Right cardiac atrium (tissue), 5 donors: ENCODE measurements around the gene CATSPER1. TPM values are rescaled to one million over a fixed set of nuclear protein-coding genes. Genes with fewer than 3 reads are reported as not detected.

Experiments used
- ATAC-seq, 2 donors: fragments of 200-7000 bp; cut with Tn5 transposase; one replicate each; pipeline versions ENCODE4 v1.8.0 to v1.9.1; 2020; ENCODE audit warnings: moderate library complexity in 2 of 2, mild to moderate bottlenecking in 1 of 2
- DNase-seq, 3 donors: peaks; one replicate each; pipeline ENCODE4 v3.0.0-alpha.2; 2020
- H3K27ac ChIP-seq: one replicate; pipeline ENCODE4 v1.5.1; 2013; ENCODE audit warnings: mild to moderate bottlenecking, low read length, control low read depth, moderate library complexity
- H3K27me3 ChIP-seq: one replicate; pipeline ENCODE4 v1.6.1; 2013; ENCODE audit not compliant: control insufficient read depth, insufficient read depth
- H3K4me1 ChIP-seq: one replicate; pipeline ENCODE4 v1.6.1; 2013; ENCODE audit warnings: low read length; ENCODE audit not compliant: control insufficient read depth, insufficient read depth
- H3K4me3 ChIP-seq: one replicate; pipeline ENCODE4 v1.5.1; 2013; ENCODE audit warnings: low read length, control low read depth
- H3K9me3 ChIP-seq: one replicate; pipeline ENCODE4 v1.6.1; 2013; ENCODE audit warnings: low read length; ENCODE audit not compliant: control insufficient read depth
- WGBS: extraction: QIAGEN DNeasy Blood & Tissue Kit; methylation state at CpG from one replicate; pipeline ENCODE4 v1.1.7; 2013; 5-methylcytosine and 5-hydroxymethylcytosine counted together
- intact Hi-C, 4 donors: fragments of 100-400 bp; cut with DNase I; formaldehyde crosslinking; loops; one replicate each; pipeline versions ENCODE4 v1.11.0 to v1.14.0; 2022 to 2023
- polyA plus RNA-seq: library from polyadenylated mRNA; stranded (reverse); fragments of 200-250 nt; gene quantifications from one replicate; pipeline ENCODE4 v1.2.3, GENCODE V29; 2013
- total RNA-seq, 4 donors: library from RNA; stranded (reverse); fragmentation: NEBNext Ultra II Directional; extraction: Animal tissue kit (Norgen Biotek cat#: 25700); gene quantifications; one replicate each; pipeline ENCODE4 v1.2.1, GENCODE V29; 2021
- donor health status: healthy with polysubstance abuse.
- donor health status: DM: no; HTN: yes; CAD: no.
- donor health status: DM: no; HTN: no; CAD: no.
- donor health status: DM: no; HTN: yes; CAD: no; lungs with severe emphysema.
- donor health status: DM: yes; HTN: yes; CAD: no.

CATSPER1 gene
- total and polyA plus RNA-seq, 5 donors, result not detected

- peaks cover 7% of the 10 kb centered on the region for H3K4me1 ChIP-seq
- WGBS, result under 1% methylated on average over 84 of the region's 84 CpGs
- DNase-seq, result peak; percentile 99
- ATAC-seq, result peak; percentile 96 to 98
- intact Hi-C loops, result no loop called here
- no peaks in the 10 kb centered on the region for H3K27me3 ChIP-seq
- H3K4me3 ChIP-seq, result peak within 1 kb of the TSS; percentile 72
- no peaks in the 10 kb centered on the region for H3K9me3 ChIP-seq
- peak within 1 kb of the TSS; percentile 82 for H3K27ac ChIP-seq
These were observed 25.7 kb upstream of the CATSPER1 start, which contains the start of gene SF3B2 for GRCh38 chr11:66051766-66052663. Gene SF3B2, plus strand, starts transcription at chr11:66052364. Its CDS starts 21 bp downstream, at chr11:66052385.

DNA sequence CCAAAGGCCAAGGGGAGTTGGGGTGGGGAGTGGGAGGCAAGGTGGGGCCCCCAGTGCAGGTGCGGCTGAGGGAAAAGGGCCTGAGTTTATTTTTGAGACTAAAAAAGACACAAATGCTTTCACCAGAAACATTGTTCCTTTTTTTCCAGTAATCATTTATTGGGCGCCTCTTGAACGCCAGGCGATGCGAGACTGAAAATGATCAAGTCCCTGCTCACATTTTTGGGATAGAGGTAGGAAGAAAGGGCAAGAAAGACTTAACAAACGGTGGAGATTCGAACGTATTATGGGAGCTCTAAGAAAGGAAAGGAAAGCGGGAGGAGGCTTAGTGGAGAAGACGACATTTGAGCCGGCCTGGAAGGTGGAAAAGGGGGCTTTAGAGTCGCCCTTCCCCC lies 25.1 kb upstream of the CATSPER1 start:
- Histone ChIP-seq H3K9me3 (no peaks in the 10 kb centered on the region), H3K27ac (peak overlapping the region; percentile 82), H3K4me3 (peak overlapping the region; percentile 63), H3K4me1 (peaks cover 7% of the 10 kb centered on the region), H3K27me3 (no peaks in the 10 kb centered on the region)
- no peak for ATAC-seq
- no peak for DNase-seq
- intact Hi-C loops, result no loop called here
- 25% methylated on average over 12 of the region's 12 CpGs for WGBS

DNA sequence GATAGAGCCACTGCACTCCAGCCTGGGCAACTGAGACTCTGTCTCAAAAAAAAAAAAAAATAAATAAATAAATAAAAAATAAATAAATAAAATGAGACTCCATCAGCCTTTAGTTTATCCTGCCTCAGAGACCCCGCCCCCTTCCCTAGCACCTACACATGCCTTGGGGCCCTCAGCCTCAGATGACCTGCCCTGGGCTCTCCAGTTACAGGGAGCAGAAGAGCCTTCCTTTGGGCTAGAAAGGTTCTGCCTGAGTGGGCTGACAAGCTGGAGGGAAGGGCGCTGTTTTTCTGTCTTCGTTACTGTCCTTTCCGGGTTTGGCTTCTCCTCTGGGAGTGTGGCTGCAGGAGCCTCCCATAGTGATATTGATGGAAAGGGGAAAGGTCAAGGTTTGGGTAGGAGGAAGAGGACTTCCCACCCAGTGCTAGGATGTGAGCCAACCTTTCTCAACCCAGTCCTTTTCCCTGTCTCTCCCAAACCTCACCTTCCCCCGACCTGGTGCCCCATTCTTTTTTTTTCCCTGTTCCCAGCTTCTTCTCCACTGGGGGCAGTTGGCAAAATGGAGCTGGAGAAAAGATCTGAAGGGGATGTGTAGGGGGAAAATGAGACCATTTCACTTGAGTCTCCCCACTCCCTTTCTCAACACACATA lies 24.4 kb upstream of the CATSPER1 start:
- H3K27me3 ChIP-seq, result no peaks in the 10 kb centered on the region
- no peak for DNase-seq
- no peaks in the 10 kb centered on the region for H3K9me3 ChIP-seq
- no peak overlapping the region for H3K4me3 ChIP-seq
- peak overlapping the region; percentile 60 for H3K27ac ChIP-seq
- intact Hi-C loops, result no loop called here
- ATAC-seq, result no peak
- H3K4me1 ChIP-seq, result peaks cover 7% of the 10 kb centered on the region
- WGBS, result 73% methylated on average over 5 of the region's 5 CpGs

DNA sequence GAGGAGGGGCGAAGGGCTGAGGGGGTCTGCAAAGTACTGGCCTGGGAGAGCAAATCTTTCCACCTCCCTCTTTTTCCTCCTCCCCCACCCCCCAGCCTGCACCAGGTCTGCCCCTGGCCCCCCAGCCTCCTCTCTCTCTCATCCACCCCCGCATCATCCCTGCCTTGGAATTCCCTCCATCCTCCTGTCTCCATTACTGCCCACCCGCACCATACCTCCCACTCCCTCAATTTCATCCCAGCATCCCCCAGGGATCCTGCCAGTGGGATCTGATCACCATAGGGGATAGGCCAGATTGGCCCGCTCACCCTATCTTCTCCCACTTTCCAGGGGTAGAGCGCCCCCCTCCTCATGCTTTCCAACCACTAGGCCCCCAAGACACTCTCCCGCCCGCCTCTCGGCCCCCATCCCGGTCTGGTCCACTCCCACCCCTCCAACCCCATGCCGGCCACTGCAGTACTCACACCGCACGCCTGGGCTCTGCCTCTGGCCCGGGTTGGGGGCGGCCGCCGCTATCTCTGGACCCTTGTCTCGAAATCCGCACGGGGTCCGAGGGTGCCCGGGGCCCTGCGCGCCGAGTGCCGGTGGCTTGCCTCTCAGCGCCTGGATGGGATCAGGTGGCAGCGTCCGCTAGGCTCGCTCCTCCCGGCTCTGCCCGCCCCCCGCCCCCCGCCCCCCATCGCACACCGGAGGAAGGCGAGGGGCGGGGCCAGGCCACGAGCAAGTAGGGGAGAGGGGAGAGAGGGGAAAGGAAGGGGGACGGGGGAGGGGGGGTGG lies 22.5 kb upstream of the CATSPER1 start, which contains the start of gene GAL3ST3:
Gene GAL3ST3, minus strand, starts transcription at position 615 of the 777 bp plus-strand sequence. CDS start 3,746 bp downstream, outside the sequence.
- Histone ChIP-seq H3K4me3 (peak within 1 kb of the TSS; percentile 47), H3K9me3 (no peaks in the 10 kb centered on the region), H3K27me3 (no peaks in the 10 kb centered on the region), H3K27ac (peak within 1 kb of the TSS; percentile 48), H3K4me1 (peaks cover 7% of the 10 kb centered on the region)
- DNase-seq (peak in 1 of 3 donors; percentile 59), ATAC-seq (no peak)
- WGBS, result 8% methylated on average over 39 of the region's 39 CpGs
- intact Hi-C loops, result no loop called here

- WGBS, result 60% methylated on average over 11 of the region's 11 CpGs
- no peak overlapping the region for H3K4me3 ChIP-seq
- DNase-seq (peak in 2 of 3 donors; percentile 66), ATAC-seq (peak in 1 of 2 donors; percentile 25)
- H3K9me3 ChIP-seq, result no peaks in the 10 kb centered on the region
- H3K4me1 ChIP-seq, result peaks cover 3% of the 10 kb centered on the region
- peak overlapping the region; percentile 48 for H3K27ac ChIP-seq
- H3K27me3 ChIP-seq, result no peaks in the 10 kb centered on the region
- intact Hi-C loops, result no loop called here
These were observed 21.5 kb upstream of the CATSPER1 start for GRCh38 chr11:66047541-66048365.

- Histone ChIP-seq H3K9me3 (no peaks in the 10 kb centered on the region), H3K27ac (peak overlapping the region; percentile 45), H3K4me1 (peaks cover 3% of the 10 kb centered on the region), H3K4me3 (no peak overlapping the region), H3K27me3 (no peaks in the 10 kb centered on the region)
- no peak for ATAC-seq
- intact Hi-C loops, result no loop called here
- DNase-seq, result no peak
- WGBS, result 96% methylated on average over 3 of the region's 3 CpGs
These were observed 20.6 kb upstream of the CATSPER1 start for GRCh38 chr11:66046901-66047300.

- Histone ChIP-seq H3K4me3 (no peak overlapping the region), H3K9me3 (no peaks in the 10 kb centered on the region), H3K27me3 (no peaks in the 10 kb centered on the region), H3K4me1 (no peaks in the 10 kb centered on the region), H3K27ac (no peak overlapping the region)
- DNase-seq (peak; percentile 74 to 88 (median 87)), ATAC-seq (peak; percentile 53 to 64)
- intact Hi-C loops, result no loop called here
- 17% methylated on average over 11 of the region's 11 CpGs for WGBS
These were observed 18.9 kb upstream of the CATSPER1 start for GRCh38 chr11:66045177-66045639.

DNA sequence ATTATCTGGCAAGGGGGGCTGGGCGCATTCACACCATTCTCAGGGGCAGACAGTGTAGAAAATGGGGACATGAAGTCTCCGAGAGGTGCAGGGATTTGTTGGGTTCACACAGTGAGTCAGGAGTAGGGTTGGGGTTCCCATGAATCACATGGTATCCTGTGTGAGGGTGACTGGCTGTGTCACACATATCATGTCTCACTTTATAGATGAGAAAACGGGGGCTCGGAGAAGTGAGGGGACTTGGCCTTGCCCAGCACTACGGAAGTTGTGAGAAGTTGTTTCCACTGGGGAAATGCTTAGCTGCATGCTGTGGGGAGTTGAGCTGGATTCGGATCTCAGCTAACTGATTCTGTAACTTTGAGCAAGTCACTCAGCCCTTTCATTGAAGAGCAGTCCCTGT lies 18.5 kb upstream of the CATSPER1 start:
- no peaks in the 10 kb centered on the region for H3K9me3 ChIP-seq
- H3K4me3 ChIP-seq, result no peak overlapping the region
- ATAC-seq (no peak), DNase-seq (no peak)
- no peaks in the 10 kb centered on the region for H3K4me1 ChIP-seq
- no peaks in the 10 kb centered on the region for H3K27me3 ChIP-seq
- intact Hi-C loops, result no loop called here
- 64% methylated on average over 6 of the region's 6 CpGs for WGBS
- no peak overlapping the region for H3K27ac ChIP-seq

DNA sequence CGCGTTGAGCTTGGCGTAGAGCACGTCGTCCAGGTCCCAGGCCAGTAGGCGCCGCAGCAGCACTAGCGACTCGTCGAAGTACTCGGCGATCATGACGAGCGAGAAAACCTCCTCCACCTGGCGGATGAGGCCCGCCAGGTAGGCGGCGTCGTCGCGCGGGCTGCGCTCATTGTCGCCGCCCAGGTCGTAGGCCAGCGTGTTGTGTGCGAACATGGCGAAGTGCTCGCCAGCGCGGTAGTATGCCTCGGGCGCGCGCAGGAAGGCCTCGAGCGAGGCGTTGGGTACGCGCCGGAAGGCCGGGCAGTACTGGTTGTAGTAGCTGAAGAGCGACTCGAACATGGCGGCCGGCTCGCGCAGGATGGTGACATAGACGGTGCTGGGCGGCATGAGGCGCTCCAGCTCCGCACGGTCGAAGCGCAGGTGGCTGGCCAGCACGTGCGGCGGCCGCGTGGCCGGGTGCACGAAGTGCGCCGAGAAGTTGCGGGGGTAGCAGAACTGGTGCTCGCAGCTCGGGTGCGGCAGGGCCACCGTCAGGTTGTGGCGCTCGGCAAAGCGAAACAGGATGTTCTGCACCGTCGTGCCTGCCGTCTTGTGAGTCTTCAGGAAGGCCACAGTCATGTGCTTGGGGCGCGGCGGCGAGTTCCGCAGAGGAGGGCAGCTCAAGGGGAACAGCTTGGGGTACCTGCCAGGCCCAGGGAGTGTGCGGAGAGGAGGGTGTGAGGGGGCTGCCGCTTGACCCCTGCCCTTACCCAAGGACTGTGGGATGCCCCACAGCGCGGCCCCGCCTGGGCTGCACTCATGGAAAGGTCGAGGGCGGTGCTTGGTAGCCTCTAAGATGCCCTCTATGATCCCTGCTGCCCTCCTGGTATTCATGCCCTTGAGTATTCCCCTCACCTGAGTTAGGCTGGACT lies 17.0 kb upstream of the CATSPER1 start:
- intact Hi-C loops, result no loop called here
- no peaks in the 10 kb centered on the region for H3K4me1 ChIP-seq
- no peaks in the 10 kb centered on the region for H3K9me3 ChIP-seq
- H3K27ac ChIP-seq, result no peak overlapping the region
- no peak for DNase-seq
- H3K27me3 ChIP-seq, result no peaks in the 10 kb centered on the region
- ATAC-seq, result no peak
- WGBS, result 96% methylated on average over 88 of the region's 88 CpGs
- no peak overlapping the region for H3K4me3 ChIP-seq
